Measurements from ENCODE around the gene ARRB2. TPM values are rescaled to one million over a fixed set of nuclear protein-coding genes. Genes with fewer than 3 reads are reported as not detected.

Gene ARRB2
- total and polyA plus RNA-seq, 2 of the 4 experiments (the other 2 are of a cell fraction), result 3.9 to 10.6 TPM

DNA sequence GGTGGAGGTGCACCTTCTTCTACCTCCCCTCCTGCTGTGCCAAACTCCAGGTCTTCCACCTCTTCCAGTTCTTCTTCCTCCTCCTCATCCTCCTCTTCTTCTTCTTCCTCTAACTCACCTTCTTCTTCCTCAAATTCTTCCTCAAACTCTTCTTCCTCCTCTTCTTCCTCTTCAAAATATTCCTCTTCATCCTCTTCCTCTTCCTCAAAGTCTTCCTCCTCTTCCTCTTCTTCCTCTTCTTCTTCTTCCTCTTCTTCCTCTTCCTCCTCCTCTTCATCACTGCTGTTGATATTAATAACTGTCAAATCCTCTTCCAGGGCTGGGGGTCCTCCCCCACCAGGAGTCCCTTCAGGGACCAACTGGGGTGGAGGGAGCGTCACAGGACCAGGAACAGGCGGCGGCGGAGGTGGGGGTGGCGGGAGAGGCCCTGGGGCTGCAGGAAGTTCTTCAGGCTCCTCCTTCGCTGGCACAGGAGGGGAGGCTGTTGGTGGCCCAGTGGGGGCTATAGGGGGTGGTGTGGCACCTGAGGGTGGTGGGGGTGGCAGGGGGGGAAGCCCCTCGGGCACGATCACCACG is 38.3 kb upstream of the ARRB2 start:
- Histone ChIP-seq H3K56ac (ENCODE audit: extremely low read depth, insufficient read depth, low read length) (no peak overlapping the region), H3K23ac (ENCODE audit: low read depth, low read length) (no peak overlapping the region), H2BK20ac (ENCODE audit: low read depth, low read length) (no peak overlapping the region), H4K20me1 (ENCODE audit: insufficient read depth, low read length) (peaks cover 11% of the 10 kb centered on the region; the same call in 1 of the 2 replicates), H4K5ac (ENCODE audit: low read depth, low read length) (no peak overlapping the region), H3K9me3 (ENCODE audit: control insufficient read depth, insufficient read depth, low read length) (no peaks in the 10 kb centered on the region), H3K36me3 (ENCODE audit: control insufficient read depth, insufficient read depth, low read length) (peaks cover 51% of the 10 kb centered on the region), H2AFZ (replicated peaks; ENCODE audit: low read length, poor library complexity) (no peak overlapping the region), H3K27ac (ENCODE audit: insufficient read depth, low read length) (no peak overlapping the region), H3K9me1 (ENCODE audit: insufficient read depth, low read length) (no peaks in the 10 kb centered on the region), H3K14ac (replicated peaks; ENCODE audit: low read depth, low read length) (no peak overlapping the region), H2BK5ac (ENCODE audit: low read depth, low read length, poor library complexity, severe bottlenecking) (no peak overlapping the region), H3K27me3 (ENCODE audit: control insufficient read depth, insufficient read depth, low read length) (peaks cover 2% of the 10 kb centered on the region; the same call in 1 of the 2 replicates), H3K18ac (ENCODE audit: low read depth, low read length) (no peak overlapping the region), H4K91ac (ENCODE audit: insufficient read depth, low read depth, low read length) (no peak overlapping the region), H2BK120ac (ENCODE audit: low read depth, low read length) (no peak overlapping the region), H3K4me1 (ENCODE audit: control insufficient read depth, insufficient read depth, low read length) (no peaks in the 10 kb centered on the region), H2AK5ac (ENCODE audit: low read depth, low read length) (no peak overlapping the region), H3K4me2 (ENCODE audit: low read depth, low read length) (no peak overlapping the region), H3K9ac (ENCODE audit: low read depth, low read length) (no peak overlapping the region), H3K4me3 (ENCODE audit: insufficient read depth, low read depth, low read length) (no peak overlapping the region), H2AK9ac (replicated peaks; ENCODE audit: low read depth, low read length, poor library complexity) (no peak overlapping the region), H4K8ac (ENCODE audit: low read depth in 2 of 2, low read length in 2 of 2) (no peak overlapping the region), H3K4ac (ENCODE audit: low read depth, low read length) (no peak overlapping the region), H3K79me1 (ENCODE audit: low read depth in 1 of 2, low read length in 2 of 2) (no peaks in the 10 kb centered on the region), H2BK15ac (ENCODE audit: low read depth, low read length) (no peak overlapping the region)
- DNase-seq (no peak), ATAC-seq (ENCODE audit: low read depth) (no peak)
- TF ChIP-seq MXI1 (IDR thresholded peaks at IDR 0.05; ENCODE audit: borderline replicate concordance, low read depth, low read length), result no peak
- in situ Hi-C loops (cut with MboI; ENCODE audit: low sequenced_read_pairs), result no loop called here
- BruUV-seq (replicated peaks), result TSS peak; percentile 96
- intact Hi-C loops (cut with micrococcal nuclease), result no loop called here
- CTCF ChIA-PET, result no interaction called here
- dilution Hi-C loops (cut with HindIII; ENCODE audit: low sequenced_read_pairs, unreplicated experiment), result no loop called here
- 100% methylated on average over 1 of the region's 9 CpGs; no CpG with 5 or more reads in 1 of the 2 experiments for WGBS, 2 experiments (ENCODE audit: extremely low coverage in 2 of 2, insufficient read length in 1 of 2)
- POLR2A ChIA-PET (ENCODE audit: unreplicated experiment), result no interaction called here
